Midbrain (tissue), 1 donor: ENCODE measurements around the gene CD14.
A peak's percentile ranks its signal among the peaks of the same experiment; 100 is the strongest.
"Not testable (repeated sequence)": the region's sequence is repeated elsewhere in the genome, so short reads cannot be mapped to it uniquely, and the experiment has no call there.

Experiments used
- DNase-seq: peaks from one replicate; lab custom pipeline; 2025; lab: John Stamatoyannopoulos, UW

Gene CD14

DNA sequence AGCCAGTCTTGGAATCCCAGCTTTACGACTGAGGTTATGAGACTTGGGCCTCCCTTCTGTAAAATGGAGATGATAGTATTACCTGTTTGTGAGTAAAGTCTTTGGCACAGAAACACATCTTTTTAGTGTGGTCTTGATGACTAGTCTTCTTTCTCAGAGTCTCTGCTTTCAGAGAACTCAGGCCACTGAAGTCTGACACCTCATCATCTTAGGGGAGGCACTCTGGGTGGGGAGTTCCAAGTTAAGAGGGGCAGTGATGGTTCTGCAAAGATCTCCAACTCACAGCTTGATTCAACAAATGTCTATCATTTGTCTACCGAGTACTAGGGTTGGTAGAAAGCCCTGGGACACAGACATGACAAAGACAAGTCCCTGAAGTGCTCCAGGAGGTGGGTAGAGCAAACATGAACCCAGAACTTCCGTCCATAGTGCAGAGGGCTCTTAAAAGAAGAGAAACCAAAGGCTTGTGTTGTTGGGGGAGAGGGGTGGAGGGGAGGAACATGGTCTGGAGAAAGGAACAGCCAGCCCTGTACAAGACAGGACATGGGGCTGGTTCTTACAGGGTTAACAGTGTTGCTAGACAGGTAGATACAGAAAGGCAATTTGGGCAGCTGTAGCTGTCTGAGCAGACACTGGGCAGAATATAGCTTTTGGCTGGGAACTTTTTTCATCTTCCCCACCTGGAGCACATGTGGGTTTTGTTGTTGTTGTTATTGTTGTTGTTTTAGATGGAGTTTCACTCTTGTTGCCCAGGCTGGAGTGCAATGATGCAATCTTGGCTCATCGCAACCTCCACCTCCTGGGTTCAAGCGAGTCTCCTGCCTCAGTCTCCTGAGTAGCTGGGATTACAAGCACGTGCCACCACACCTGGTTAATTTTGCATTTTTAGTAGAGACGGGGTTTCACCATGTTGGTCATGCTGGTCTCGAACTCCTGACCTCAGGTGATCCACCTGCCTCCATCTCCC is 2.6 kb upstream of the CD14 start:
- DNase-seq: no peak

DNA sequence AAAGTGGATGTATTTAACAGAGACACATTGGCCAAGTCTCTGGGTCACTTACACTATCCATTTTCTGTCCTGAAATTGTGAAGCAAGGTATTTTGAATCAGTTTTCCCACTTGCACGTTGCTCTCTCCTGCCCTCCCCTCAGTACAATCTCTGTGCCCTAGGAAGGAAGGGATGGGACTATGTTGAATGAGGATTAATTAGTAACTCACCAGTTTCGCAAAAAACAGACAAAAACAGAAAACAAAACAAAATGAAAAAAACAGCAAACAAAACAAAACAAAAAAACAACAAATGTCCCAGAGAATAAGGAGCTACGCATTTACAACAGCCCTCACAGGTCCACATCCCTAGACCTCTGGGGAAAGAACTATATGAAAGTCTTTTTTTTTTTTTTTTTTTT is 1.1 kb upstream of the CD14 start:
- DNase-seq: no peak

DNA sequence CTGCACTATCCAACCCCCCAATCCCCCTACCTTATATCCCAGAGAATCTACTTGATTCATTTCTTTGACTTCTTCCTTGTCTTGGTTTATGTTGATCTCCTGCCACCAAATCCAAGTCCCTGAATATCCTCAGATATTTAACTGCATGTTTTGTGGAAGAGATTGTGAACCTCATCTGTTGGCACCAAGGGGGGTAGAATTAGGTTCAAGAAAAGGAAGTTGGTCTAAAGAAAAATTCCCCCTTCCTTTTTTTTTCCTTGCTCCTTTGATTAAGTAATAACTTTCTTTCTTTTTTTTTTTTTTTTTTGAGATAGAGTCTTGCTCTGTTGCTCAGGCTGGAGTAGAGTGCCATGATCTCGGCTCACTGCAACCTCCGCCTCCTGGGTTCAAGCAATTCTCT is 526 bp upstream of the CD14 start:
- DNase-seq: no peak

DNA sequence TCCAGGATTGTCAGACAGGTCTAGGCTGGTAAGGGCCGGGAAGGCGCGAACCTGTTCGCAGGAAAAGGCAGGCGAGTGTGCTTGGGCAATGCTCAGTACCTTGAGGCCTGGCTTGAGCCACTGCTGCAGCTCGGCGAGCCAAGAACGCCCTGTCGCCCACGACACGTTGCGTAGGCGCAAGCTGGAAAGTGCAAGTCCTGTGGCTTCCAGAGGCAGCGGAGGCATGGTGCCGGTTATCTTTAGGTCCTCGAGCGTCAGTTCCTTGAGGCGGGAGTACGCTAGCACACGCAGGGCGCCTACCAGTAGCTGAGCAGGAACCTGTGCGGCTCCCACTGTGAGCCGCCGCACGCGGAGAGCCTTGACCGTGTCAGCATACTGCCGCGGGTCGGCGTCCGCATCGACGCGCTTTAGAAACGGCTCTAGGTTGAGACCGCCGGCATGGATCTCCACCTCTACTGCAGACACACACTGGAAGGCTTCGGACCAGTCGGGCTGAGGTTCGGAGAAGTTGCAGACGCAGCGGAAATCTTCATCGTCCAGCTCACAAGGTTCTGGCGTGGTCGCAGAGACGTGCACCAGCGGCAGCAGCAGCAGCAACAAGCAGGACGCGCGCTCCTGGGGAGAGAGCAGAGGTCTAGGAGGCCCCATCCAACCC is 482 bp downstream of the CD14 start:
- DNase-seq: peak; percentile 43

DNA sequence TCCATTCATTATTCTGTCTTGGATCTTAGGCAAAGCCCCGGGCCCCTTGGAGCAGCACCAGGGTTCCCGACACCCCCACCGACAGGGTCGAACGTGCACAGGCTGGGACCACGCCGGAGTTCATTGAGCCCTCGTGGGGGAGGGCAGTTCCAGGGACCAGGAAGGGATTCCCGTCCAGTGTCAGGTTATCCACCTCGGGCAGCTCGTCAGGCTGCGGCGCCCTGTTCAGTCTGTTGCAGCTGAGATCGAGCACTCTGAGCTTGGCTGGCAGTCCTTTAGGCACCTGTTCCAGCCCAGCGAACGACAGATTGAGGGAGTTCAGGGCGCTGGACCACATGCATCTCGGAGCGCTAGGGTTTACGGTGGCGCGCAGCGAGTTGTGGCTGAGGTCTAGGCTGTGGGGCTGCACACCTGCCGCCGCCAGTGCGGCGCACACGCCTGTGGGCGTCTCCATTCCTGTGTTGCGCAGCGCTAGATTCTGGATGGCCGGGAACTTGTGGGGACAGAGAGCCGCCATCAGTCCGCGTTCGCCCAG is 1.1 kb downstream of the CD14 start:
- DNase-seq: no peak

DNA sequence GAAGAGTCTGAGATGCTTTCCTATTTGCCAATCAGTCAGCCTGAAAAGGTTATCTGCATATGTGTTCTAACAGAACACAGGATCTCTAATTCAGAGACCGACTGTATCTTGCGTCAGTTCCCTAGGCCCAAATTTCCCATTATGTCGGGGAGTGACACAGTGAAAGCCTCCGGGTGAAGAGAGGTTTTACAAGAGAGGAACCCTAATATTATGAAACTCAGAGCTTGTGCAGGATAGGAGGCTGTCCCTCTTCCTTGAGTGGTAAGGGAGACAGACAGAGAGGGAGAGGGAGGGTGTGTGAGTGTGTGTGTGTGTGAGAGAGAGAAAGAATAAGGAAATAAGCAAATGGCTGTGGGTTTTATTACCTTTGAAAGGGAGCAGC is 1.9 kb downstream of the CD14 start:
- no peak for DNase-seq

DNA sequence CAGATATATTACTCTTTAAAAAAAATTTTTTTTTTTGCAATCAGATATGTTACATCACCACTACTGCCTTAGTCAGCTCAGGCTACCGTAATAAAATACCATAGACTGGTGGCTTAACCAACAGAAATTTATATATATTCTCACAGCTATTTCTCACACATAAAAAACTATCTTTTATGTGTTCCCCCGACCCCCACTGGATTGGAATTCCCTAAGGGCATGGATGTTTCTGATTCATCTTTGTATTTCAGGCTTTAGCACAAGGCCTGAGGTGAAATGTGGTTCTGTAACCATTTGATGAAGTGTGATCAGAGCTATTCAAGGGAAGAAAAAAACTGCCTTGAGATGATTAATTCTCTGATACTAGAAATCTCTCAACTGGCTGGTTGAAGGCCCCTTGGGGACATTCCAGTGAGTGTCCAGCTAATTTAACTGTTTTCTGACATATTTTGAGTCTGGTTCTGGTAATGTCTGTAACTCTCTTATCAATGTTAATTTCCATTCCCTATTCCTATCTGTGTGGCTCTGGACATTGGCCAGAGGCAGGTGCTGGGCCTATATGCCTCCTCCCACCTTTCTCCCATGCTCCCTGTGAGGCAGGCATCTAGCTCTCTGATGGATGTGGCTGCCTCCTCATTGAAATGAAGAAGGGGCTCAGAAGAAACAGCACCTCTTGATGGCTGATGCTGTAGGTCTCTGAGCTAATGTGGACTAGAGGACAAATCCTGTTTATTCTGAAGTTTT is 2.5 kb downstream of the CD14 start:
- no peak for DNase-seq

DNA sequence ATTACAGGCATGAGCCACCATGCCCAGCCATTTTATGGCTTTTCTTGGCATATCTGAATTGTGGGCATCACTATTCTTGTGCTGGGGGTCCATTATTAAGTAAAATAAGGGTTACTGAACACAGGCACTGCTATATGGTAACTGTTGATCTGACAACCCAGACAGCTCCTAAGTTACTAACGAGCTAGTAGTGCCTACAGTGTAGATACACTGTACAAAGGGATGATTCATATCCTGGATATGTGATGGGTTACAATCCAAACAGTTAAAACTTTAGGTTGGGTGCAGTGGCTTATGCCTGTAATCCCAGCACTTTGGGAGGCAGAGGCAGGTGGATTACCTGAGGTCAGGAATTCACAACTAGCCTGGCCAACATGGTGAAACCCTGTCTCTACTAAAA is 4.3 kb downstream of the CD14 start:
- DNase-seq: no peak

DNA sequence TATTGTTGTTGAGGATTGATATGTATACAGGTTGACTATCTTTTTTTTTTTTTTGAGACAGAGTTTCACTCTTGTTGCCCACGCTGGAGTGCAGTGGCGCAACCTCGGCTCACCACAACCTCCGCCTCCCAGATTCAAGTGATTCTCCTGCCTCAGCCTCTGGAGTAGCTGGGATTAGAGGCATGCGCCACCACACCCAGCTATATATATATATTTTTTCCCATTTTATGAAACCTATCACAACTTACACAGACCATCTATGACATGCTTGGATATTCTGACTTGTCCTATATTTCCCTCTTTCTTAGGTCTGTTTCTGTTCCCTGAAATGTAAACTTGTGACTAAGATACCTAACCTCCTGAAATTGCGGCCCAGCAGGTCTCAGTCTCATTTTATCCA is 5.0 kb downstream of the CD14 start:
- DNase-seq: no peak

DNA sequence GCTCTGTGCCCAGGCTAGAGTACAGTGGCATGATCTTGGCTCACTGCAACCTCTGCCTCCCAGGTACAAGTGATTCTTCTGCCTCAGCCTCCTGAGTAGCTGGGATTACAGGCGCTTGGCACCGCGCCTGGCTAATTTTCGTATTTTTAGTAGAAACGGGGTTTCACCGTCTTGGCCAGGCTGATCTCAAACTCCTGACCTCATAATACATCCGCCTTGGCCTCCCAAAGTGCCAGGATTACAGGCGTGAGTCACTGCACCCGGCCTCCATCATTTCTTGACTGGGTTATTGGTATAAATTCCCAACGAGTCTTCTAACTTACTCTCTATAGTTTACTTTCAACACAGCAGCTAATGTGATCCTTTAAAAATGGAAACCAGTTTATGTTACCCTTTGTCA is 8.1 kb downstream of the CD14 start:
- DNase-seq: not testable (repeated sequence)

DNA sequence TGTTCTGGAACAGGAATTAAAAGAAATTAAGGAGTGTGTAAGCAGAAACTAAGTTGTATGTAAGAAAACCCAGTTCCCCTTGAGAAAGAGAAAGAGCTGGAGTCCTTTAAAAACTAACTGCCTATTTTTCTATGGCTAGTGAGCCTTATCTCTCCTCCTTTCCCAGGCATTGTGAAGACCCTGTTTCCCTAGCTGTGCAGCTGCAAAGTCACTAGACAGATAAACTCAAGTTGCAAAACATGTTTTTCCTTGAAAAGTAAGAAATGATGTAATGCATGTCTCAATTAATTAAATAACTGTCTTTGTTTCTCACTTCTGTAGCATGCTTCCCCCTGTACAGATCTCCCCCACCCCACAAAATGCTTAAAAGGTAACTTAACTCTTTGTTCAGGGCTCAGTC is 9.9 kb downstream of the CD14 start:
- not testable (repeated sequence) for DNase-seq

DNA sequence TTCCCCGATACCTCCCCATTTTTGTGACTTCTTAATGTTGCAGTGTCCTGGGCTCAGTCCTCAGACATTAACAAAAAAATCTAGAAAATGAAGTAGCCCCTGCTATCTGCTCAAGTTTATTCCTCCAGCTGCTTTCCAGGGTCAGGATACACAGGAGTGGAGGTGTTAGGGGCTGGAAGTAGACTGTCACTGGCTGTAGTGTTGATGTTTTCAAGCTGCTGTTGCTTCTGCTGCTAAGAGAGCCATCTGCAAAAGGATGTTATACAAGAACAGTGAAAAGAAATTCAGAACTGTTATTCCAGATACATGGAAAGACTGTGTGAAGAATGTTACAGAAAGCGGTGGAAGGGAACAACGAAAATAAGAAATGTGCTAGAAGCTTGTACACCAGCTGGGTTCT is 10.7 kb downstream of the CD14 start:
- no peak for DNase-seq

DNA sequence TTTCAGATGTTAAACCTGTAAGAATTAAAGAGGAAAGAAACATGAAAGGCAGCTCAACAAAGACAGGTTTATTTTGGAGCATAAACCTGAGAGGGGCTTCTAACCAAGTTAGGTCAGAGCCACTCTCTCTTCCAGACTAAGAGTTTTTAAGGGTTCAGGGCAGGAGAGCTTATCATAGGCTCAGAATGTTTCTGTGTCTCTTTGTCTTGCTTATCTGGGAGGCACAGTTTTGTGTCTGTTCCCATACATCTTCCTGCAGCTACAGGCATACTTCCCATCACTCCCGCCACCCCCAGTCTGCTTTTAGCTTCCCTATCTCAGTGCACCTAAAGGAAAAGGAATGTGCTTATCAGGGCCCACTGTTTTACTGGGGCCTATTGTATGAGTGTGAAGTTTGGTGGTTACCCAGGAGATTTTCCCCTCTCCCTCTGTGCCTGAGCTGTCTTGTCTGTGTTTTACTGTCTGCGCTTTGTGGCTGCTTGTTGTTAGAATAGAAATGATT is 21.9 kb downstream of the CD14 start:
- DNase-seq: no peak

DNA sequence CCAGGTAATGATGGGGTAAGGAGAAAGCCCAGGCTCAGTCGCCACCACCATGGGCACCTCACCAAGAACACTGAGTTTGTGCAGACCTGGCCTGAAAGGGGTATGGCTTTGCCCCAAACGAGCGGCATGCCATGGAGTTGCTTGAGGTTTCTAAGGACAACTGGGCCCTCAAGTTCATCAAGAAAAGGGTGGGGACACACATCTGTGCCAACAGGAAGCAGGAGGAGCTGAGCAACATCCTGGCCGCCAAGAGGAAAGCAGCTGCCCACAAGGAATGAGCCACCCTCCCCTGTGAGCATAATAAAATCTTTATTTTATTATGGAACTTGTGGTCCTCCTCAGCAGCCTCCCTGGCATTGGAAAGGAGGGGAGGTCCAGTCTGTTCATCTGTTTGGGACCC is 23.8 kb downstream of the CD14 start:
- DNase-seq: no peak

DNA sequence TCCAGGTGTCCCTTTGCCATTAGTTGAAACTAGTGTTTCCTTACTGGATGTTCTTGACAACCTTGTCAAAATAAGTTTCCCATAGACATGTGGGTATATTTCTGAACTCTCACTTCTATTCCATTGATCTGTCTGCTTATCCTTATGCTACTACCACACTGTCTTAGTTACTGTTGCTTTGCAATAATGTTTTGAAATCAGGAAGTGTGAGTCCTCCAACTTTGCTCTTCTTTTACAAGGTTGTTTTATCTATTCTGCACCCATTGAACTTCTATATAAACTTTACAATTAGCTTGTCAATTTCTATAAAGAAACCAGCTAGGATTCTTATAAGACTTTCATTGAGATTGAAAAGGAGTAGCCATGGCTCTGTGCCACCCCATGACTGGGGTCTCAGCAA is 24.3 kb downstream of the CD14 start:
- no peak for DNase-seq

DNA sequence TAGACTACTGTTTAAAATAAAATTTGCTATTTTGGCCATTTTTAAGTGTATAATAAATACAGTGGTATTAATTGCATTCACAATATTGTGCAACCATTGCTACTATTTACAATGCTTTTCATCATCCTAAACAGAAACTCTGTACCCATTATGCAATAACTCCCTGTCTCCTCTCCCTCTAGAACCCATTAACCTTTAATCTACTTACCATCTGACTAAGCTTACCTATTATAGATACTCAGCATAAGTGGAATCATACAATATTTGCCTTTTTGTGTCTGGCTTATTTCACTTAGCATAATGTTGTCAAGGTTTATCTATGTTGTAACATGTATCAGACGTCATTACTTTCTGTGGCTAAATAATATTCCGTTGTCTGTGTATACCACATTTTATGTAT is 25.9 kb downstream of the CD14 start:
- no peak for DNase-seq

DNA sequence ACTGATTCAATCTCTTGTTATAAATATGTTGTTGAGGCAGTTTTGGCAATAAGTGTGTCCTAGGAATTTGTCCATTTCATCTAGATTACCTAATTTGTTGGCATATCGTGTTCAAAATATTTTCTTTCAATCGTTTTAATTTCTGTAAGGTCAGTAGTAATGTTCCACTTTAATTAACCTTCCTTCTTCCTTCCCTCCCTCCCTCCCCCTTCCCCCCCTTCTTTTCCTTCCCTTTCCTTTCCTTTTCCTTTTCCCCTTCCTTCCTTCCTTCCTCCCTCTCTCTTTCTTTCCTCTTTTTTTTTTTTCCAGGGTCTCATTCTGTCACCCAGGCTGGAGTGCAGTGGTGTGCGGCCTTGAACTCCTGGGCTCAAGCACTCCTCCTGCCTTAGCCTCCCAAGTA is 27.1 kb downstream of the CD14 start:
- no peak for DNase-seq

DNA sequence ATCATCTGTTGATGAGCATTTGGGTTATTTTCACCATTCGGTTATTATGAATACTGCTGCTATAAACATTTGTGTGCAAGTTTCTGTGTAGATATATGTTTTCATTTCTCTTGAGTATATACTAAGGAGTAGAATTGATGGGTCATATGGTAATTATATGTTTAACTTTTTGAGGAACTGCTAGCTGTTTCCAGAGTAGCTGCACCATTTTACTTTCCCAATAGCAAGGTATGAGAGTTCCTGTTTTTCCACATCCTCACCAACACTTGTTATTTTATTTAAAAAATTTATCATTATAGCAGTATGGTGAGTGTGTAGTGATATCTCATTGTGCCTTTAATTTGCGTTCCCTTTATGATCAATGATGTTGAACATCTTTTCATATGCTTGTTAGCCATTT is 29.2 kb downstream of the CD14 start:
- no peak for DNase-seq

DNA sequence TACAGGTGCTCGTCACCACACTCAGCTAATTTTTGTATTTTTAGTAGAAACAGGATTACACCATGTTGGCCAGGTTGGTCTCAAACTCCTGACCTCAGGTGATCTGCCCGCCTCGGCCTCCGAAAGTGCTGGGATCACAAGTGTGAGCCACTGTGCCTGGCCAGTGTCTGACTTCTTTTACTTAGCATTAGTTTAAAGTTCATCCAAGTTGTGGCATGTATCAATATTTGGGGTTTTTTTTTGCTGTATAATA is 29.6 kb downstream of the CD14 start:
- DNase-seq: not testable (repeated sequence)

DNA sequence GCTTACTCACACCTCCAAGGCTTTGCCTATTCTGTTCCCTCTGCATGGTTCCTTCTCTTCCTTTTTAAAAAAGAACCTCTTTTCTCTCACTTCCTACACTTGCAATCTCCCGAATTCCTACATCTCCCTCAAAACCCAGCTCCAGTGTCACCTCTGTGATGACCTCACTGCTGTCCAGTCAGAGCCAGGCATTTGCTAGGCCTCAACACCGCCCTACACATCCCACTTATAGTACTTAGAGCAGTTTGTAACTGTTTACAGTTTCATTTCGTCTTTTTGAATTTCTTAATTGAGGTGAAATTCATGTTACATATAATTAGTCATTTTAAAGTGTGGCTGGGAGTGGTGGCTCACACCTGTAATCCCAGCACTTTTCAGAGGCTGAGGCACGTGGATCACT is 30.8 kb downstream of the CD14 start:
- DNase-seq: no peak

DNA sequence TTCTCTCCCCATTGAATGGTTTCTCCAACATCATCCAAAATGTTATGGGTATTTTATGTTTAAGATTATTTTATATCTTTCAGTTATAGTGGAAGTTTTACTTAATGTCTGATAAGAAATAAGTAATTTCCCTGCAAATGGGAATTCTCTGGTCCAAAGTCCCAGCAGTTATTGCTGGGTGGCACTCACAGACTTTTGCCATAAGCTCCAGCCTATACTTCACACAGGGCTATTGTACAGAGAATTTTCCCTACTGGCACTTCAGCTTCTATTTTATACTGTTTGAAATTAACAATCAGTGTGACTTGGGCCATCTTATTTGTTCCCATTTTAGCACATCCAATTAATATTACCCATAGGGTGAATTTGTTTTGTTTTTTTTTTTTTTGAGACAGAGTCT is 32.9 kb downstream of the CD14 start:
- no peak for DNase-seq

DNA sequence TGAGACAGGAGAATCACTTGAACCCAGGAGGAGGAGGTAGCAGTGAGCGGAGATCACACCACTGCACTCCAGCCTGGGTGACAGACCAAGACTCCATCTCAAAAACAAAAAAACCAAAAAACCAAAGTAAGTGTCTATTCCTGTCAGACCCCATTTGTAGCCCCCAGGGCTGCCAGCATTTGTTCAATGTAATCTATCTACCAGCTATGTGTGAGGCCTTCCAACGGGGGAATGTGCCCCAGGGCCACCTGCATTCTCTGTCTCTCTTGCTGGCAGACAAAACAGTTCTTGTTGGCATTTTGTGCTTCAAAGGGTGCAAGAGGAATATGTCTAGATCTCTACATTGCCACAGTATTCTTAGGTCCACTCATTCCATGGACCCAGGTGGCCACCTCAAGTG is 34.1 kb downstream of the CD14 start:
- no peak for DNase-seq

DNA sequence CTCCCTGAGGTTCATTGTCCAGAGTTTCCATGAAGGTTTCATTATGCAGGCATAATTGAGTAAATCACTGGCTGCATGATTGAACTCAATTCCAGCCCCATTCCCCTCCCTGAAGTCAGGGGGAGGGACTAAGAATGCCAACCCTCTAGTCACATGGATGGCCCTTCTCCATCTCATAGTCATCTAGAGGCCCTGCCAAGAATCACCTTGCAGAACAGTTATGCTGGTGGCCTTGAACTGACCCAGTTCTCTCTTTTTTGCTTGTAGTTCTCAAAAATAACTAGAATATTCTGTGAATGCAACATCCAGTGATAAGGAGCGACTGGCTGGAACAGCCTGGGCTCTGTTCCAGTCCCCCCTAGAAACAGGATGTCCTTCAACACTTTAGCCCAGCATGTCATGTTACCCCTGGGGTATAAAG is 36.6 kb downstream of the CD14 start:
- DNase-seq: no peak
